Measurements from ENCODE around the gene SCLY.

Gene SCLY

GRCh38 chr2:238138331-238139195, 77.8 kb downstream of the SCLY start, which contains the start of gene KLHL30:
Gene KLHL30 (plus strand): TSS chr2:238138668. CDS start chr2:238140755, 2,087 bp downstream.
- FAIRE-seq, result no peak
- no peak for DNase-seq (ENCODE audit: low spot score)

GRCh38 chr2:238139196-238140039, 78.6 kb downstream of the SCLY start:
- no peak for FAIRE-seq
- no peak for DNase-seq (ENCODE audit: low spot score)

- no peak for FAIRE-seq
These were observed 79.2 kb downstream of the SCLY start for GRCh38 chr2:238140040-238140439.

GRCh38 chr2:238140721-238141540, 80.1 kb downstream of the SCLY start:
- no peak for FAIRE-seq

More at GRCh38 chr2:238140040-238140439, 79.2 kb downstream of the SCLY start:
- DNase-seq (ENCODE audit: low spot score), result no peak

GRCh38 chr2:238141541-238142318, 80.9 kb downstream of the SCLY start:
- DNase-seq (ENCODE audit: low spot score) (peak; percentile 62), FAIRE-seq (no peak)

More at GRCh38 chr2:238140721-238141540, 80.1 kb downstream of the SCLY start:
- no peak for DNase-seq (ENCODE audit: low spot score)

GRCh38 chr2:238142382-238143205, 81.8 kb downstream of the SCLY start:
- FAIRE-seq (no peak), DNase-seq (ENCODE audit: low spot score) (no peak)

- FAIRE-seq, result peak; percentile 86
- peak; percentile 92 for DNase-seq (ENCODE audit: low spot score)
These were observed 82.6 kb downstream of the SCLY start for GRCh38 chr2:238143239-238143951.

DNA sequence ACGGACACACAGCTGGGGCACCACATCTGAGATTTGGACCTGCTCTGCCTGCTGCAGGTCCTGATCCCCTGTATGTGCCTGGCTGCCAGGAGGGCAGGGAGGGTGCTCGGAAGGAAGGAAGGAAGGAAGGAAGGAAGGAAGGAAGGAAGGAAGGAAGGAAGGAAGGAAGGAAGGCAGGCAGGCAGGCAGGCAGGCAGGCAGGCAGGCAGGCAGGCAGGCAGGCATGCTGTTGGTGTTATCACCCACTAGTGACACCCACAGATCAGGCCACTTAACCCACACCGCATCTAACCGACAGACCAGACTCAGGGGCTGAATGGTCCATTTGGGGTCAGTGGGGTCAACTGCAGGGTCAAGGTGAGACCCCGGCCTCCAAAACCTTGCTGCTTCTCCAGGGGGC, 83.5 kb downstream of the SCLY start:
- DNase-seq (ENCODE audit: low spot score) (no peak), FAIRE-seq (no peak)

- no peak for FAIRE-seq
- no peak for DNase-seq (ENCODE audit: low spot score)
These were observed 84.2 kb downstream of the SCLY start for GRCh38 chr2:238145046-238145445.

DNA sequence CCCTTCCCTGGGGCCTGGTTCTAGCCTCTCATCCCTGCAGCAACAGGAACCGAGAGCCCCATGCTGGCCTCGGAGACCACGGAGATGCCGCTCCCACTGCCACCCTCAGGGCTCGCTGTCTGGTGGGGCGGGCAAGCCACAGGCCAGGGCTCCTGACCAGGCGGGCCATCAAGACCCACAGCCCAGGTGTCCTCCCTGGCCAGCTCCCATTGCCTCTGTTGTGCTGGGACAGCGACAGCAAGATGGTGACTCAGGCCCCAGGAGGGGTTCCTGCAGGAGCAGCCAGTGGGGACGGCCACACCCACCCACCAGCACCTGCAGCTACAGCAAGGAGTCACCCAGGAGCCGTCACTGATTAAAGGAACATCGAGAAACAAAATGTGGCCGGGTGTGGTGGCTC, 85.0 kb downstream of the SCLY start:
- DNase-seq (ENCODE audit: low spot score), result no peak
- FAIRE-seq, result no peak

DNA sequence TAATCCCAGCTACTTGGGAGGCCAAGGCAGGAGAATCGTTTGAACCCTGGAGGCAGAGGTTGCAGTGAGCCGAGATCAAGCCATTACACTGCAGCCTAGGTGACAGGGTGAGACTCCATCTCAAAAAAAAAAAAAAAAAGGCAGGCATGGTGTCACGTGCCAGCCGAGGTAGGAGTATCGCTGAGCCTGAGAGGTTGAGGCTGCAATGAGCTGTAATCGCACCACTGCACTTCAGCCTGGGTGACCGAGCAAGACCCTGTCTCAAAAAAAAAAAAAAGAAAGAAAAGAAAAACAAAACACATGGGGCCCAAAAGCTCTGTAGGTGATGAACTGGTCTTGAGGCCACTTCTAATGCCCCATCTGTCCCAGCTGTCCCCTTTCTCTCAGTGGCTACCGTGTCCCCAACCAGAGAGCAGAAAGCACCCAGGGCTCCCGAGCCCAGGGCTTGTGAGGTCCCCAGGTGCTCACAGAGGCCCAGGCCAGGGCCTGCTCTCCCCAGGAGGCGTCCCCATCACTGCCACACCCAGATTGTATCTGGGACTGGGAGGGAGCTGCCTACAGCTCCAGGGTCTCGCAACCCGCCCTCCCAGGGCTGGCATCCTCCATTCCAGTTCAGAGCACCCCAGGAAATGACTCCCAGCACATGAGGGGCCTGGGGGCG, 86.2 kb downstream of the SCLY start:
- DNase-seq (ENCODE audit: low spot score) (no peak), FAIRE-seq (no peak)

DNA sequence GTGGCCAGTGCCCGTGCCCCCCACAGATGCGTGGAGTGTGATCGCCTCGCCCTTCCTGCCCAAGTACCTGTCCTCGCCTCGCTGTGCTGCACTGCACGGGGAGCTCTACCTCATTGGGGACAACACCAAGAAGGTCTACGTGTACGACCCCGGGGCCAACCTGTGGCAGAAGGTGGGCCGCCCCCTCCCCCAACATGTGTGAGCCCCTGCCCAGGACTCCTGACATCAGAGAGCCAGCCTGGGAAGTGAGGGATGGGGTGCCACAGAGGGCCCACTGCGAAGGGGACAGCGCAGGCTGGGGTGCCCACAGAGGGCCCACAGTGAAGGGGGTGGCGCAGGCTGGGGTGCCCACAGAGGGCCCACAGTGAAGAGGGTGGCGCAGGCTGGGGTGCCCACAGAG, 88.2 kb downstream of the SCLY start:
- no peak for DNase-seq (ENCODE audit: low spot score)
- FAIRE-seq, result no peak

Data from RCC 7860 (cell line).